GM18511 (cell line): ENCODE data around the gene WNT6.
"Not testable (repeated sequence)": the region's sequence is repeated elsewhere in the genome, so short reads cannot be mapped to it uniquely, and the experiment has no call there.

Experiments used
- ATAC-seq: cut with Tn5 transposase; IDR thresholded peaks from one replicate; pipeline ENCODE4 v1.9.1; 2021; ENCODE audit warnings: mild to moderate bottlenecking, moderate library complexity; ENCODE audit not compliant: unreplicated experiment

Gene WNT6

GRCh38 chr2:218830526-218831306 is 28.9 kb upstream of the WNT6 start:
- ATAC-seq: no peak

GRCh38 chr2:218831378-218831990 is 28.1 kb upstream of the WNT6 start, which contains the start of gene PRKAG3:
PRKAG3 (minus strand) TSS chr2:218831803.
- no peak for ATAC-seq

- ATAC-seq: no peak
Observed at GRCh38 chr2:218832081-218832480, 27.5 kb upstream of the WNT6 start.

- no peak for ATAC-seq
Observed at GRCh38 chr2:218832520-218832919, 27.1 kb upstream of the WNT6 start.

GRCh38 chr2:218833023-218833609 is 26.5 kb upstream of the WNT6 start:
- ATAC-seq: no peak

GRCh38 chr2:218834685-218835084 is 24.9 kb upstream of the WNT6 start:
- no peak for ATAC-seq

GRCh38 chr2:218837495-218837894 is 22.1 kb upstream of the WNT6 start:
- no peak for ATAC-seq

GRCh38 chr2:218839430-218839829 is 20.2 kb upstream of the WNT6 start:
- no peak for ATAC-seq

GRCh38 chr2:218839888-218840287 is 19.7 kb upstream of the WNT6 start:
- no peak for ATAC-seq

- ATAC-seq: not testable (repeated sequence)
Observed at GRCh38 chr2:218844334-218844733, 15.3 kb upstream of the WNT6 start.

GRCh38 chr2:218846963-218847362 is 12.6 kb upstream of the WNT6 start:
- not testable (repeated sequence) for ATAC-seq

- ATAC-seq: no peak
Observed at GRCh38 chr2:218849721-218850120, 9.9 kb upstream of the WNT6 start.

GRCh38 chr2:218850796-218851195 is 8.8 kb upstream of the WNT6 start:
- ATAC-seq: no peak

- no peak for ATAC-seq
Observed at GRCh38 chr2:218851286-218851685, 8.3 kb upstream of the WNT6 start.

- ATAC-seq: no peak
Observed at GRCh38 chr2:218852911-218853667, 6.5 kb upstream of the WNT6 start.

GRCh38 chr2:218853766-218854165 is 5.8 kb upstream of the WNT6 start:
- ATAC-seq: no peak

GRCh38 chr2:218854860-218855259 is 4.7 kb upstream of the WNT6 start:
- ATAC-seq: no peak

- no peak for ATAC-seq
Observed at GRCh38 chr2:218855305-218856166, 4.1 kb upstream of the WNT6 start.

GRCh38 chr2:218856167-218856895 is 3.3 kb upstream of the WNT6 start:
- ATAC-seq: no peak

- ATAC-seq: no peak
Observed at GRCh38 chr2:218856896-218857243, 2.7 kb upstream of the WNT6 start.
